ENCODE measurements around the gene FAM124B. TPM values are rescaled to one million over a fixed set of nuclear protein-coding genes. Genes with fewer than 3 reads are reported as not detected.
"Not testable (repeated sequence)": the region's sequence is repeated elsewhere in the genome, so short reads cannot be mapped to it uniquely, and the experiment has no call there.

Gene FAM124B
- total and polyA plus RNA-seq, 11 donors, result 0.34 to 5.1 (median 1.6) TPM

- Histone ChIP-seq H3K4me3 (no peak overlapping the region), H3K27me3 (no peaks in the 10 kb centered on the region), H3K4me1 (no peaks in the 10 kb centered on the region), H3K27ac (no peak overlapping the region), H3K36me3 (no peaks in the 10 kb centered on the region), H3K9me3 (no peaks in the 10 kb centered on the region)
- ATAC-seq (no peak), DNase-seq (no peak)
- WGBS, 4 donors, result 62 to 69% (median 63%) methylated on average over 4 of the region's 4 CpGs
- intact Hi-C loops (cut with DNase I), result no loop called here
- TF ChIP-seq, protein P1, sequence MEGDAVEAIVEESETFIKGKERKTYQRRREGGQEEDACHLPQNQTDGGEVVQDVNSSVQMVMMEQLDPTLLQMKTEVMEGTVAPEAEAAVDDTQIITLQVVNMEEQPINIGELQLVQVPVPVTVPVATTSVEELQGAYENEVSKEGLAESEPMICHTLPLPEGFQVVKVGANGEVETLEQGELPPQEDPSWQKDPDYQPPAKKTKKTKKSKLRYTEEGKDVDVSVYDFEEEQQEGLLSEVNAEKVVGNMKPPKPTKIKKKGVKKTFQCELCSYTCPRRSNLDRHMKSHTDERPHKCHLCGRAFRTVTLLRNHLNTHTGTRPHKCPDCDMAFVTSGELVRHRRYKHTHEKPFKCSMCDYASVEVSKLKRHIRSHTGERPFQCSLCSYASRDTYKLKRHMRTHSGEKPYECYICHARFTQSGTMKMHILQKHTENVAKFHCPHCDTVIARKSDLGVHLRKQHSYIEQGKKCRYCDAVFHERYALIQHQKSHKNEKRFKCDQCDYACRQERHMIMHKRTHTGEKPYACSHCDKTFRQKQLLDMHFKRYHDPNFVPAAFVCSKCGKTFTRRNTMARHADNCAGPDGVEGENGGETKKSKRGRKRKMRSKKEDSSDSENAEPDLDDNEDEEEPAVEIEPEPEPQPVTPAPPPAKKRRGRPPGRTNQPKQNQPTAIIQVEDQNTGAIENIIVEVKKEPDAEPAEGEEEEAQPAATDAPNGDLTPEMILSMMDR (IDR thresholded peaks at IDR 0.05), result no peak
- TF ChIP-seq POLR2A (IDR thresholded peaks at IDR 0.05), result no peak
These were observed 9.4 kb downstream of the FAM124B start for GRCh38 chr2:224392545-224392944.

DNA sequence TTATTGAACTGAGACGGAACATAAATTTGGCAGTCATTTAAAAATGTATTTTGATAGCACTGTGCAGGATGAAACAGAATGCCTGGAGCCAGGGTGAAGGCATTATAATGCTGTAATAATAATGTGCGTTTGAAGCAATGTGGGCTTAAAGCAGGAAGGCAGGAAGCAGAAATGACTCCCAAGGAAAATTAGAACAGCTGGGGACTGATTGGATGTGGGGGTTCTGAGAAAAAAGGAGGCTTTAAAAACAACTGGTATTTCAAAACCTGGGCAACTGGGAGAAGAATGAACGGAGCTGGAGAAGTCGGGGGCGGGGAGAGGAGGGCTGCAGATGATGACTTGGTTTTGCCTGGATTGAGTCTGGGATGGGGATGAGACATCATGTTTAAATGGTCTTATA lies 12.6 kb downstream of the FAM124B start:
- no peaks in the 10 kb centered on the region for H3K9me3 ChIP-seq
- no peak overlapping the region for H3K4me3 ChIP-seq
- H3K36me3 ChIP-seq, result no peaks in the 10 kb centered on the region
- no peaks in the 10 kb centered on the region for H3K4me1 ChIP-seq
- intact Hi-C loops (cut with DNase I), result no loop called here
- WGBS, 4 donors, result 71 to 77% (median 75%) methylated on average over 5 of the region's 5 CpGs
- H3K27me3 ChIP-seq, result no peaks in the 10 kb centered on the region
- DNase-seq, result no peak
- TF ChIP-seq, protein P1 (IDR thresholded peaks at IDR 0.05), result no peak
- no peak for TF ChIP-seq POLR2A (IDR thresholded peaks at IDR 0.05)
- no peak for ATAC-seq
- no peak overlapping the region for H3K27ac ChIP-seq

GRCh38 chr2:224386876-224387275 lies 15.0 kb downstream of the FAM124B start:
- TF ChIP-seq, protein P1 (IDR thresholded peaks at IDR 0.05), result no peak
- TF ChIP-seq POLR2A (IDR thresholded peaks at IDR 0.05), result no peak
- Histone ChIP-seq H3K9me3 (no peaks in the 10 kb centered on the region), H3K36me3 (no peaks in the 10 kb centered on the region), H3K27ac (no peak overlapping the region), H3K4me3 (no peak overlapping the region), H3K27me3 (no peaks in the 10 kb centered on the region), H3K4me1 (peaks cover 0 to 12% (median 1%) of the 10 kb centered on the region in 12 donors)
- intact Hi-C loops (cut with DNase I), result no loop called here
- ATAC-seq, result no peak
- whole genome bisulfite sequencing, 4 donors, result 76 to 86% (median 82%) methylated on average over 2 of the region's 2 CpGs
- no peak for DNase-seq

- WGBS, 4 donors, result 87 to 90% (median 89%) methylated on average over 7 to 9 of the region's 9 CpGs
- Histone ChIP-seq H3K27ac (no peak overlapping the region), H3K4me1 (peaks cover 0 to 21% (median 3%) of the 10 kb centered on the region in 12 donors), H3K9me3 (no peaks in the 10 kb centered on the region), H3K36me3 (no peaks in the 10 kb centered on the region), H3K27me3 (no peaks in the 10 kb centered on the region), H3K4me3 (no peak overlapping the region)
- intact Hi-C loops (cut with DNase I), result no loop called here
- no peak for TF ChIP-seq POLR2A (IDR thresholded peaks at IDR 0.05)
- TF ChIP-seq, protein P1 (IDR thresholded peaks at IDR 0.05), result no peak
- DNase-seq (no peak), ATAC-seq (no peak)
These were observed 18.8 kb downstream of the FAM124B start for GRCh38 chr2:224382973-224383555.

DNA sequence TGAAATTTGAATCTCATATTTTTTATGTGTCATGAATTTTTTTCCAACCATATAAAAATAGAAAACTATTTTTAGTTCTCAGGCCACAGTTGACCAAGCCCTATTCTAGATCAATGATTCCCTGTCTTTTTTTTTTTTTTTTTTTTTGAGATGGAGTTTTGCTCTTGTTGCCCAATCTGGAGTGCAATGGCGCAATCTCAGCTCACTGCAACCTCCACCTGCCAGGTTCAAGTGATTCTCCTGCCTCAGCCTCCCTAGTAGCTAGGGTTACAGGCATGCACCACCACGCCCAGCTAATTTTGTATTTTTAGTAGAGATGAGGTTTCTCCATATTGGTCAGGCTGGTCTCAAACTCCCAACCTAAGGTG lies 19.6 kb downstream of the FAM124B start:
- intact Hi-C loops (cut with DNase I); ATAC-seq: not testable (repeated sequence)

More for the DNA sequence above, 19.6 kb downstream of the FAM124B start:
- not testable (repeated sequence) for H3K4me3 ChIP-seq, H3K27ac ChIP-seq, DNase-seq, H3K27me3 ChIP-seq, H3K36me3 ChIP-seq, H3K9me3 ChIP-seq
- H3K4me1 ChIP-seq, result peaks cover 0 to 26% (median 4%) of the 10 kb centered on the region in 12 donors
- 80 to 94% (median 90%) methylated on average over 2 of the region's 2 CpGs for WGBS, 4 donors

Data from heart left ventricle (tissue), 16 donors.